ENCODE results near the gene GPER1.

- TF ChIP-seq ZNF274 (IDR thresholded peaks at IDR 0.05; ENCODE audit: low read depth, low read length): no peak
- TF ChIP-seq YY1 (IDR thresholded peaks at IDR 0.05; ENCODE audit: insufficient read depth, insufficient read length): no peak
- no peak for TF ChIP-seq SUZ12 (IDR thresholded peaks at IDR 0.05; ENCODE audit: extremely low read depth, insufficient read depth, insufficient read length)
Measured at GRCh38 chr7:1136841-1137516, 49.1 kb downstream of the GPER1 start.

Data from NT2/D1 (cell line).